ENCODE data around the gene TCF4. TPM values are rescaled to one million over a fixed set of nuclear protein-coding genes. Genes with fewer than 3 reads are reported as not detected.

Gene TCF4
- total and polyA plus RNA-seq, 2 experiments from 2014 or later, result 77.7 to 89.2 TPM

DNA sequence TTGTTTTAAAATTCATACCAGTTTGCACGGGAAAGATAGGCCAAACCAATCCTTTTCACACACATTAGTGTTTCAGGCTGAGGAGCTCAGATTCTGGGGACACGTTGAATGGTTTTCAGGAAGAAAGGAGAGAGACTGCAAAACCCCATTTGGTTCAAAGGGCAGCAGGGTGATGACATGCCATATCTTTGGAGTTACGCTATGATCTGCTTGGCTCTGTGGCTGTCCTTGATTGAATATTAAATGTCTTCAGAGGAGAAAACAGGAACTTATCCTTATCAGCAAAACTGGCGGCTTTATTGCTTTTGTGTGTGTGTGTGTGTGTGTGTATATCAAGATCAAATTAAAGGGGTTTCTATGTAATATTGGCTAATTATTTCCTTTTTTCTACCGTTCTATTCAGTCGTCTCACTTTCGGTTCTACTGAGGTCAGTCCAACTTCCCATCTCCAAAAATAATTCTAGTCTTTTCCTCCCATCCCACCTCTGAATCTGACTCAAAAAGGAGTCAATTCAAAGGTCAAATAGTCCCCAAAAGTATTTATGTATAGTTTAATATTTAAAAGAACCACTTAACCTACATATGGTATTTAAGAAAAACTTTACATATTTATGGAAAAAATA lies 335.8 kb downstream of the TCF4 start:
- peak overlapping the region; percentile 41 for H3K27ac ChIP-seq (ENCODE audit: low read depth)
- peaks cover 19% of the 10 kb centered on the region for H3K4me1 ChIP-seq (ENCODE audit: insufficient read depth)
- no peak overlapping the region for H3K4me3 ChIP-seq
- no peak overlapping the region for H2AFZ ChIP-seq
- no peaks in the 10 kb centered on the region; the same call in 2 of the 3 replicates for H3K9me3 Mint-ChIP-seq
- peaks cover 27% of the 10 kb centered on the region; the same call in 2 of the 3 replicates for H3K36me3 Mint-ChIP-seq (ENCODE audit: low read depth)
- H3K36me3 ChIP-seq (ENCODE audit: insufficient read depth), result 0 out of 2 replicates have a peak, but pooled peaks cover 4% of the 10 kb centered on the region
- peak overlapping the region; percentile 5; the same call in 2 of the 3 replicates for H3K4me3 Mint-ChIP-seq
- no peaks in the 10 kb centered on the region for H3F3A ChIP-seq (replicated peaks; ENCODE audit: low read depth)
- no peaks in the 10 kb centered on the region for H3K9me2 ChIP-seq (ENCODE audit: insufficient read depth)
- DNase-seq (ENCODE audit: low spot score) (peak; percentile 16), ATAC-seq (peak; percentile 62)
- H3K4me1 Mint-ChIP-seq, result peaks cover 27% of the 10 kb centered on the region
- H4K20me1 ChIP-seq (replicated peaks; ENCODE audit: insufficient read depth), result no peaks in the 10 kb centered on the region
- TF ChIP-seq, protein P1, sequence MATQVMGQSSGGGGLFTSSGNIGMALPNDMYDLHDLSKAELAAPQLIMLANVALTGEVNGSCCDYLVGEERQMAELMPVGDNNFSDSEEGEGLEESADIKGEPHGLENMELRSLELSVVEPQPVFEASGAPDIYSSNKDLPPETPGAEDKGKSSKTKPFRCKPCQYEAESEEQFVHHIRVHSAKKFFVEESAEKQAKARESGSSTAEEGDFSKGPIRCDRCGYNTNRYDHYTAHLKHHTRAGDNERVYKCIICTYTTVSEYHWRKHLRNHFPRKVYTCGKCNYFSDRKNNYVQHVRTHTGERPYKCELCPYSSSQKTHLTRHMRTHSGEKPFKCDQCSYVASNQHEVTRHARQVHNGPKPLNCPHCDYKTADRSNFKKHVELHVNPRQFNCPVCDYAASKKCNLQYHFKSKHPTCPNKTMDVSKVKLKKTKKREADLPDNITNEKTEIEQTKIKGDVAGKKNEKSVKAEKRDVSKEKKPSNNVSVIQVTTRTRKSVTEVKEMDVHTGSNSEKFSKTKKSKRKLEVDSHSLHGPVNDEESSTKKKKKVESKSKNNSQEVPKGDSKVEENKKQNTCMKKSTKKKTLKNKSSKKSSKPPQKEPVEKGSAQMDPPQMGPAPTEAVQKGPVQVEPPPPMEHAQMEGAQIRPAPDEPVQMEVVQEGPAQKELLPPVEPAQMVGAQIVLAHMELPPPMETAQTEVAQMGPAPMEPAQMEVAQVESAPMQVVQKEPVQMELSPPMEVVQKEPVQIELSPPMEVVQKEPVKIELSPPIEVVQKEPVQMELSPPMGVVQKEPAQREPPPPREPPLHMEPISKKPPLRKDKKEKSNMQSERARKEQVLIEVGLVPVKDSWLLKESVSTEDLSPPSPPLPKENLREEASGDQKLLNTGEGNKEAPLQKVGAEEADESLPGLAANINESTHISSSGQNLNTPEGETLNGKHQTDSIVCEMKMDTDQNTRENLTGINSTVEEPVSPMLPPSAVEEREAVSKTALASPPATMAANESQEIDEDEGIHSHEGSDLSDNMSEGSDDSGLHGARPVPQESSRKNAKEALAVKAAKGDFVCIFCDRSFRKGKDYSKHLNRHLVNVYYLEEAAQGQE (IDR thresholded peaks at IDR 0.05; ENCODE audit: unreplicated experiment), result no peak
- TF ChIP-seq STAT1 (IDR thresholded peaks at IDR 0.05; ENCODE audit: unreplicated experiment) (no peak), ZNF331 (CRISPR knock-in tag; IDR thresholded peaks at IDR 0.05; ENCODE audit: low read depth) (no peak), NANOG (IDR thresholded peaks at IDR 0.05; ENCODE audit: borderline replicate concordance) (no peak), JUNB (IDR thresholded peaks at IDR 0.05; ENCODE audit: unreplicated experiment) (no peak)
- TF ChIP-seq, protein P2, sequence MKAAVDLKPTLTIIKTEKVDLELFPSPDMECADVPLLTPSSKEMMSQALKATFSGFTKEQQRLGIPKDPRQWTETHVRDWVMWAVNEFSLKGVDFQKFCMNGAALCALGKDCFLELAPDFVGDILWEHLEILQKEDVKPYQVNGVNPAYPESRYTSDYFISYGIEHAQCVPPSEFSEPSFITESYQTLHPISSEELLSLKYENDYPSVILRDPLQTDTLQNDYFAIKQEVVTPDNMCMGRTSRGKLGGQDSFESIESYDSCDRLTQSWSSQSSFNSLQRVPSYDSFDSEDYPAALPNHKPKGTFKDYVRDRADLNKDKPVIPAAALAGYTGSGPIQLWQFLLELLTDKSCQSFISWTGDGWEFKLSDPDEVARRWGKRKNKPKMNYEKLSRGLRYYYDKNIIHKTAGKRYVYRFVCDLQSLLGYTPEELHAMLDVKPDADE (IDR thresholded peaks at IDR 0.05), result no peak
- no peaks in the 10 kb centered on the region for H3K27me3 ChIP-seq (ENCODE audit: insufficient read depth)
- H3K27me3 Mint-ChIP-seq (ENCODE audit: insufficient read depth, low read depth, poor library complexity), result peaks cover 8% of the 10 kb centered on the region
- peak overlapping the region; percentile 15 for H3K4me2 ChIP-seq
- H3K27ac Mint-ChIP-seq, result peak overlapping the region; percentile 89
- no peaks in the 10 kb centered on the region for H3K79me2 ChIP-seq (replicated peaks; ENCODE audit: insufficient read depth)

DNA sequence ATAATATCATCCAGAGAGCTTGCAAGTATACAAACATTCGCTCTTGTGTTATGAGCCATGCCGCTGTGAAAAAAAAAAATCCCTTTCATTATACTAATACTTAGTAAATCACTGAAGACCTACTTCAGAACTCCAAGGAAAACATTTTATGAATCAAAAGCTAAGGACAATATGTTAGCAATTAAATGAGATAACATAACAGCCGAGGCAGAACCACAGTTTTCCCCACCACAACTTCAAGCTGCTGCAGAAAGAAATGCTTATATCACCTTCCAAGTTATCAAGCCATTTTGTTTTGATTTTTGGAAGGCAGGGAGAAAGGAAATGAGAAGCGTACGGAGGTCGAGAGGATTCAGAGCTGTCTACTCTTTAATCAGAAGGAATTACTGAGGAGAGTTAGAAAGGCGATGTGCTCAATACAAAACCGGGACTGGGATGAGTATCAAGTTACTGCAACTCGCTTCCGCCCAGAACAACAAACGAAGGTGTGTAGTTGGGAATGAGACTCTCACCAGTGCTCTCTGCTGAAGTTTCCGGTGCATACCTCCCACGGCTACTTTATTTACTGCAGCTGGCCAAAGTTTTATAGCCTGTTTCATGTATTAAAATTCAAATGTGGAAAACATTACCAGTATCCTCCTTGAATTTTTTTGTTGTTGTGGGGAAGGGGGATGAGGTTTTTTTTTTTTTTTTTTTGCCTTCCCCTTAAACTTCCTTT lies 336.6 kb downstream of the TCF4 start:
- Histone ChIP-seq H3K4me3 (peak overlapping the region; percentile 17; the same call in 1 of the 2 replicates), H3K79me2 (replicated peaks; ENCODE audit: insufficient read depth) (no peaks in the 10 kb centered on the region), H3K27ac (ENCODE audit: low read depth) (peak overlapping the region; percentile 52), H3K36me3 (ENCODE audit: insufficient read depth) (0 out of 2 replicates have a peak, but pooled peaks cover 4% of the 10 kb centered on the region), H3K27me3 (ENCODE audit: insufficient read depth) (no peaks in the 10 kb centered on the region), H2AFZ (no peak overlapping the region), H3K4me2 (peak overlapping the region; percentile 63), H4K20me1 (replicated peaks; ENCODE audit: insufficient read depth) (no peaks in the 10 kb centered on the region), H3K9me2 (ENCODE audit: insufficient read depth) (no peaks in the 10 kb centered on the region), H3K4me1 (ENCODE audit: insufficient read depth) (peaks cover 19% of the 10 kb centered on the region), H3F3A (replicated peaks; ENCODE audit: low read depth) (no peaks in the 10 kb centered on the region)
- Mint-ChIP-seq H3K27ac (peak overlapping the region; percentile 89), H3K9me3 (no peaks in the 10 kb centered on the region; the same call in 2 of the 3 replicates), H3K4me1 (peaks cover 27% of the 10 kb centered on the region), H3K4me3 (peak overlapping the region; percentile 29; the same call in 1 of the 3 replicates), H3K27me3 (ENCODE audit: insufficient read depth, low read depth, poor library complexity) (peaks cover 8% of the 10 kb centered on the region), H3K36me3 (ENCODE audit: low read depth) (peaks cover 26% of the 10 kb centered on the region; the same call in 2 of the 3 replicates)
- ATAC-seq, result peak; percentile 97
- peak; percentile 79 for DNase-seq (ENCODE audit: low spot score)
- no peak for TF ChIP-seq EZH2phosphoT487 (IDR thresholded peaks at IDR 0.05; ENCODE audit: unreplicated experiment)
- TF ChIP-seq, protein P2 (IDR thresholded peaks at IDR 0.05), result no peak

Data from GM23338 (cell line).